Astrocyte of the cerebellum (primary cell): Measurements from ENCODE around the gene DNASE1L2.

Experiments
- DNase-seq: peaks from one replicate; pipeline ENCODE4 v3.0.0-alpha.2; 2011; ENCODE audit warnings: low read depth
- H3K4me3 ChIP-seq: 2 replicates; pipeline ENCODE4 v1.5.1; 2011; ENCODE audit warnings: mild to moderate bottlenecking, low read depth, low read length, moderate library complexity
- CTCF ChIP-seq: IDR thresholded peaks from 2 replicates; pipeline ENCODE4 v1.5.1; 2012; ENCODE audit warnings: low read length, low read depth, moderate library complexity, mild to moderate bottlenecking; ENCODE audit errors: missing control alignments
- in situ Hi-C: cut with HindIII; loops from 2 replicates; pipeline ENCODE4 v1.10.0; 2017; ENCODE audit warnings: low sequenced_read_pairs

Gene DNASE1L2

GRCh38 chr16:2282262-2282661, 46.0 kb downstream of the DNASE1L2 start:
- no peak for DNase-seq
- in situ Hi-C loops, result no loop called here
- H3K4me3 ChIP-seq, result no peak overlapping the region
- no peak for TF ChIP-seq CTCF

- TF ChIP-seq CTCF, result no peak
- no peak for DNase-seq
- no peak overlapping the region for H3K4me3 ChIP-seq
- in situ Hi-C loops, result no loop called here
Observed at GRCh38 chr16:2282866-2283555, 46.8 kb downstream of the DNASE1L2 start.

- in situ Hi-C loops, result no loop called here
- no peak for DNase-seq
- no peak overlapping the region for H3K4me3 ChIP-seq
- no peak for TF ChIP-seq CTCF
Observed at GRCh38 chr16:2284001-2284770, 47.9 kb downstream of the DNASE1L2 start.

- no peak for DNase-seq
- TF ChIP-seq CTCF, result no peak
- in situ Hi-C loops, result no loop called here
- no peak overlapping the region for H3K4me3 ChIP-seq
Observed at GRCh38 chr16:2284797-2285576, 48.7 kb downstream of the DNASE1L2 start.

GRCh38 chr16:2285731-2286191, 49.5 kb downstream of the DNASE1L2 start:
- no peak for DNase-seq
- no peak for TF ChIP-seq CTCF
- in situ Hi-C loops, result no loop called here
- H3K4me3 ChIP-seq, result no peak overlapping the region

- H3K4me3 ChIP-seq, result no peak overlapping the region
- in situ Hi-C loops, result no loop called here
- DNase-seq, result no peak
- no peak for TF ChIP-seq CTCF
Observed at GRCh38 chr16:2286550-2286949, 50.3 kb downstream of the DNASE1L2 start.
